ENCODE data around the gene BLTP1. TPM values are rescaled to one million over a fixed set of nuclear protein-coding genes. Genes with fewer than 3 reads are reported as not detected.

The BLTP1 gene, protein sequence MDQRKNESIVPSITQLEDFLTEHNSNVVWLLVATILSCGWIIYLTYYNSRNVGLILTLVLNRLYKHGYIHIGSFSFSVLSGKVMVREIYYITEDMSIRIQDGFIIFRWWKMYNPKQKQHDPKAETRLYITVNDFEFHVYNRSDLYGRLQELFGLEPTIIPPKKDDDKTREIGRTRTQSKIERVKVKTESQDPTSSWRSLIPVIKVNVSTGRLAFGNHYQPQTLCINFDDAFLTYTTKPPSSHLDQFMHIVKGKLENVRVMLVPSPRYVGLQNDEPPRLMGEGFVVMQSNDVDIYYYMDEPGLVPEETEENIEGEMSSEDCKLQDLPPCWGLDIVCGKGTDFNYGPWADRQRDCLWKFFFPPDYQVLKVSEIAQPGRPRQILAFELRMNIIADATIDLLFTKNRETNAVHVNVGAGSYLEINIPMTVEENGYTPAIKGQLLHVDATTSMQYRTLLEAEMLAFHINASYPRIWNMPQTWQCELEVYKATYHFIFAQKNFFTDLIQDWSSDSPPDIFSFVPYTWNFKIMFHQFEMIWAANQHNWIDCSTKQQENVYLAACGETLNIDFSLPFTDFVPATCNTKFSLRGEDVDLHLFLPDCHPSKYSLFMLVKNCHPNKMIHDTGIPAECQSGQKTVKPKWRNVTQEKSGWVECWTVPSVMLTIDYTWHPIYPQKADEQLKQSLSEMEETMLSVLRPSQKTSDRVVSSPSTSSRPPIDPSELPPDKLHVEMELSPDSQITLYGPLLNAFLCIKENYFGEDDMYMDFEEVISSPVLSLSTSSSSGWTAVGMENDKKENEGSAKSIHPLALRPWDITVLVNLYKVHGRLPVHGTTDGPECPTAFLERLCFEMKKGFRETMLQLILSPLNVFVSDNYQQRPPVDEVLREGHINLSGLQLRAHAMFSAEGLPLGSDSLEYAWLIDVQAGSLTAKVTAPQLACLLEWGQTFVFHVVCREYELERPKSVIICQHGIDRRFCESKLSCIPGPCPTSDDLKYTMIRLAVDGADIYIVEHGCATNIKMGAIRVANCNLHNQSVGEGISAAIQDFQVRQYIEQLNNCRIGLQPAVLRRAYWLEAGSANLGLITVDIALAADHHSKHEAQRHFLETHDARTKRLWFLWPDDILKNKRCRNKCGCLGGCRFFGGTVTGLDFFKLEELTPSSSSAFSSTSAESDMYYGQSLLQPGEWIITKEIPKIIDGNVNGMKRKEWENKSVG (N-terminal part only)
- total RNA-seq: 19.8 and 33.3 TPM in 2 replicates

DNA sequence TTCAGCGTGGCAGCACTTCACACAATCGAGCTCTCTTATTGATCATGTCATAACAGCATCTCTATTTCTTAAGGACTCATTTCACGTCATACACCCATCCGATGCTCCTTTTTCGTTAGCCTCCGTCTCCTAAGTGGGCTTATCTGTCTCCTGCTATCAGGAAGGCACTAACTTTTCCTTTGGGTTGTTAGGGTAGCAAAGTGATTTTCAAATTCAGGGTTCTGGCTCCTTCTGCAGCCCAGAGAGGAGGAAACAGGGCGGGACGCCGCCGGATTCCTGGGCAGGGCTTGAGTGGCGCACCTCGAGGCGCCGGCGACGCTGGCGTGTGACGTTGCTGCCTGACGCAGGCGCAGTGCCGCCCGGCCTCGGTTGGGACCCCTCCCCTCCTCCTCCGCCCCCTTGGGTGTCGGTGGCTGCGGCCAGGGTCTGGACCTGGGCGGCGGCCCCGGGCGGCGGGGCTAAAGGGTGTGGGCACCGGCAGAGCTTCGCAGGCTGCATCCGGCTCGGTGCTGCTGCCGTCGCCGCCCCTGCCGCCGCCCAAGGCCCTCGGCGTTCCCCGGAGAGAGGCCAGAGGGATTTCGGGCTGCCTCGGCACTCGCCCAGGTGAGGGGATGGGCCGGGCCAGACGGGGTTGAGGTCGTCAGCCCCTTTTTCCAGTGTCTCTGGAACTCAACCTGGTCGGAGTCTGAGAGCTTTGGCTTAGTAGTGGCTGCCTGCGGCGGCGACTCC lies at the start of gene BLTP1:
TSS of gene BLTP1 (plus strand) at position 350 of the 729 bp plus-strand sequence. CDS start 18,317 bp downstream, outside the sequence.

Other genes with a start within 250 kb of the BLTP1 start
- not detected in 2 replicates for gene TRPC3, start 200.3 kb upstream of the BLTP1 start, total RNA-seq
- gene ADAD1, start 226.7 kb downstream of the BLTP1 start, total RNA-seq: not detected in 2 replicates

Data from hair follicular keratinocyte (primary cell).